HEK293 (cell line): ENCODE measurements around the gene TLE4.

ENCODE experiments used
- CTCF ChIP-seq: fragments of 450-650 bp; formaldehyde crosslinking; IDR thresholded peaks from 2 replicates; pipeline ENCODE4 v1.5.1; 2016; ENCODE audit warnings: missing biosample characterization, missing genetic modification characterization
- YY2 ChIP-seq: fragments of 450-650 bp; formaldehyde crosslinking; IDR thresholded peaks from 2 replicates; pipeline ENCODE4 v1.5.1; 2016; ENCODE audit warnings: missing biosample characterization, missing genetic modification characterization
- ZBTB10 ChIP-seq: fragments of 450-650 bp; formaldehyde crosslinking; IDR thresholded peaks from 2 replicates; pipeline ENCODE4 v1.5.1; 2016; ENCODE audit warnings: missing biosample characterization, missing genetic modification characterization
- ZBTB7A ChIP-seq: fragments of 450-650 bp; formaldehyde crosslinking; IDR thresholded peaks from 2 replicates; pipeline ENCODE4 v1.5.1; 2016; ENCODE audit warnings: low read depth, missing biosample characterization, missing genetic modification characterization
- ZNF133 ChIP-seq: fragments of 450-650 bp; formaldehyde crosslinking; IDR thresholded peaks from 2 replicates; pipeline ENCODE4 v1.5.1; 2016; ENCODE audit warnings: missing biosample characterization, missing genetic modification characterization
- ZNF274 ChIP-seq, 2 experiments: fragments of 200-500 bp in 1 of 2; fragments of 450-650 bp in 1 of 2; sonication (Bioruptor generic) in 1 of 2; formaldehyde crosslinking in 1 of 2; IDR thresholded peaks; 2 replicates each; pipeline versions ENCODE4 v1.5.1 to v1.6.1; 2014 to 2016; ENCODE audit warnings: borderline replicate concordance in 1 of 2, inconsistent platforms in 1 of 2, low read length in 1 of 2, missing biosample characterization in 1 of 2, missing genetic modification characterization in 1 of 2
- ZSCAN30 ChIP-seq: fragments of 450-650 bp; IDR thresholded peaks from 2 replicates; pipeline ENCODE4 v1.5.1; 2018; ENCODE audit warnings: missing biosample characterization, mild to moderate bottlenecking, missing genetic modification characterization, moderate library complexity

GRCh38 chr9:79588488-79589223 is 16.9 kb downstream of the TLE4 start:
- TF ChIP-seq CTCF (tag by site-specific recombination) = no peak
- no peak for TF ChIP-seq ZBTB7A (tag by site-specific recombination)
- no peak for TF ChIP-seq ZNF274 (IDR thresholded peaks at IDR 0.05; ENCODE audit: low read length)
- no peak for TF ChIP-seq ZNF274 (tag by site-specific recombination; IDR thresholded peaks at IDR 0.05; ENCODE audit: borderline replicate concordance)
- TF ChIP-seq YY2 (tag by site-specific recombination) = no peak
- TF ChIP-seq ZNF133 (tag by site-specific recombination) = no peak
- no peak for TF ChIP-seq ZSCAN30 (tag by site-specific recombination)
- TF ChIP-seq ZBTB10 (tag by site-specific recombination) = no peak
